ENCODE measurements around the gene RFC1. TPM values are rescaled to one million over a fixed set of nuclear protein-coding genes. Genes with fewer than 3 reads are reported as not detected.

RFC1 gene
- total and polyA plus RNA-seq, 2 of the 4 experiments (the other 2 are of a cell fraction) = 18.4 to 49.3 TPM

DNA sequence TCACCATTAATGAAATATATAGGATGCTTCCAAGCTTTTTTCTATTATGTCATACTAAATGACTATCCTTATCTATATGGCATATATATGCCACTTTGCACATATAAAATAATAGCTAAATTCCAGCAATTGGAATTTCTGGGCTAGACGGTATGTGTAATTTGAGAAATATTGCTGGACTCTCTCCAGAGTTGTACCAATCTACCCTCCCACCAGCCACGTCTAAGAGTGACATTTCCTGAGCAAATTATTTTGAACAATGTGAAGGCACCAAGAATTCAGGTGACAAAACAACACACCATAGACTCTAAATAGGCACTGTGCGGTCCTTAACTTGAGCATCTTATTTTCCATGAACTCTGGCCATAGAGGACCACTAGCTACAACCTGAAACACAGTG is 62.3 kb downstream of the RFC1 start:
- Histone ChIP-seq H3K9me3 (ENCODE audit: control insufficient read depth, insufficient read depth, low read length) (no peaks in the 10 kb centered on the region), H3K9ac (ENCODE audit: low read depth, low read length) (no peak overlapping the region), H2AK9ac (replicated peaks; ENCODE audit: low read depth, low read length, poor library complexity) (no peak overlapping the region), H2AFZ (replicated peaks; ENCODE audit: low read length, poor library complexity) (no peak overlapping the region), H3K14ac (replicated peaks; ENCODE audit: low read depth, low read length) (no peak overlapping the region), H2BK120ac (ENCODE audit: low read depth, low read length) (no peak overlapping the region), H3K4me3 (ENCODE audit: insufficient read depth, low read depth, low read length) (no peak overlapping the region), H3K27me3 (ENCODE audit: control insufficient read depth, insufficient read depth, low read length) (no peaks in the 10 kb centered on the region), H3K36me3 (ENCODE audit: control insufficient read depth, insufficient read depth, low read length) (peaks cover 26% of the 10 kb centered on the region), H2BK15ac (ENCODE audit: low read depth, low read length) (no peak overlapping the region), H4K8ac (ENCODE audit: low read depth in 2 of 2, low read length in 2 of 2) (no peak overlapping the region), H3K4ac (ENCODE audit: low read depth, low read length) (no peak overlapping the region), H3K9me1 (ENCODE audit: insufficient read depth, low read length) (peaks cover 15% of the 10 kb centered on the region; the same call in 1 of the 2 replicates), H3K23ac (ENCODE audit: low read depth, low read length) (no peak overlapping the region), H3K4me1 (ENCODE audit: control insufficient read depth, insufficient read depth, low read length) (no peaks in the 10 kb centered on the region), H2BK20ac (ENCODE audit: low read depth, low read length) (no peak overlapping the region), H3K18ac (ENCODE audit: low read depth, low read length) (no peak overlapping the region), H3K4me2 (ENCODE audit: low read depth, low read length) (no peak overlapping the region), H3K56ac (ENCODE audit: extremely low read depth, insufficient read depth, low read length) (no peak overlapping the region), H2BK5ac (ENCODE audit: low read depth, low read length, poor library complexity, severe bottlenecking) (no peak overlapping the region), H4K5ac (ENCODE audit: low read depth, low read length) (no peak overlapping the region), H3K79me1 (ENCODE audit: low read depth in 1 of 2, low read length in 2 of 2) (peaks cover 3 to 19% of the 10 kb centered on the region in 2 experiments; a peak in 3 of 4 replicates), H3K27ac (ENCODE audit: insufficient read depth, low read length) (no peak overlapping the region), H2AK5ac (ENCODE audit: low read depth, low read length) (no peak overlapping the region), H4K20me1 (ENCODE audit: insufficient read depth, low read length) (no peaks in the 10 kb centered on the region), H4K91ac (ENCODE audit: insufficient read depth, low read depth, low read length) (no peak overlapping the region)
- 100% methylated on average over 1 of the region's 3 CpGs; no CpG with 5 or more reads in 1 of the 2 experiments for WGBS, 2 experiments (ENCODE audit: extremely low coverage in 2 of 2, insufficient read length in 1 of 2)
- POLR2A ChIA-PET (ENCODE audit: unreplicated experiment) = no interaction called here
- BruUV-seq (replicated peaks) = no TSS peak
- TF ChIP-seq CHD1 (IDR thresholded peaks at IDR 0.05; ENCODE audit: low read depth, low read length) = no peak
- dilution Hi-C loops (cut with HindIII; ENCODE audit: low sequenced_read_pairs, unreplicated experiment) (no loop called here), intact Hi-C loops (cut with micrococcal nuclease) (no loop called here), in situ Hi-C loops (cut with MboI; ENCODE audit: low sequenced_read_pairs) (no loop called here)
- ATAC-seq (ENCODE audit: low read depth) = no peak
- CTCF ChIA-PET = no interaction called here
- no peak for DNase-seq

Data from IMR-90 (cell line).